Activated T-cell treated with anti-CD3 and anti-CD28 coated beads, Interleukin-2, amount 50 U/mL, for 1 hour (primary cell): ENCODE data around the gene GNPDA1.
"Not testable (repeated sequence)": the region's sequence is repeated elsewhere in the genome, so short reads cannot be mapped to it uniquely, and the experiment has no call there.

Experiments
- DNase-seq: peaks from one replicate; pipeline ENCODE4 v3.0.0-alpha.2; 2020

The GNPDA1 gene

GRCh38 chr5:142012792-142013388 lies at the start of gene GNPDA1:
GNPDA1 (minus strand) TSS chr5:142013027; CDS start chr5:142012035, 992 bp downstream.
- DNase-seq = peak; percentile 70

- no peak for DNase-seq
Measured at GRCh38 chr5:142059304-142059940, 46.6 kb upstream of the GNPDA1 start.

- no peak for DNase-seq
Measured at GRCh38 chr5:142057697-142058056, 44.9 kb upstream of the GNPDA1 start.

GRCh38 chr5:142056816-142057696 lies 44.2 kb upstream of the GNPDA1 start:
- DNase-seq = no peak

- DNase-seq = no peak
Measured at GRCh38 chr5:142055301-142055700, 42.5 kb upstream of the GNPDA1 start.

- DNase-seq = no peak
Measured at GRCh38 chr5:142053426-142054151, 40.8 kb upstream of the GNPDA1 start.

GRCh38 chr5:142052026-142052425 lies 39.2 kb upstream of the GNPDA1 start:
- DNase-seq = not testable (repeated sequence)

- no peak for DNase-seq
Measured at GRCh38 chr5:142048272-142048671, 35.4 kb upstream of the GNPDA1 start.

GRCh38 chr5:142046191-142046590 lies 33.4 kb upstream of the GNPDA1 start:
- DNase-seq = no peak

- not testable (repeated sequence) for DNase-seq
Measured at GRCh38 chr5:142040881-142041280, 28.1 kb upstream of the GNPDA1 start.

GRCh38 chr5:142040285-142040684 lies 27.5 kb upstream of the GNPDA1 start:
- DNase-seq = no peak

GRCh38 chr5:142038735-142039134 lies 25.9 kb upstream of the GNPDA1 start:
- no peak for DNase-seq

- not testable (repeated sequence) for DNase-seq
Measured at GRCh38 chr5:142037599-142037998, 24.8 kb upstream of the GNPDA1 start.

- DNase-seq = no peak
Measured at GRCh38 chr5:142036918-142037317, 24.1 kb upstream of the GNPDA1 start.

- no peak for DNase-seq
Measured at GRCh38 chr5:142034994-142035393, 22.2 kb upstream of the GNPDA1 start.

GRCh38 chr5:142033632-142034567 lies 21.1 kb upstream of the GNPDA1 start:
- not testable (repeated sequence) for DNase-seq

- DNase-seq = no peak
Measured at GRCh38 chr5:142032747-142033631, 20.2 kb upstream of the GNPDA1 start.

GRCh38 chr5:142032150-142032549 lies 19.3 kb upstream of the GNPDA1 start:
- no peak for DNase-seq

GRCh38 chr5:142025637-142026036 lies 12.8 kb upstream of the GNPDA1 start:
- no peak for DNase-seq

GRCh38 chr5:142024771-142025304 lies 12.0 kb upstream of the GNPDA1 start:
- DNase-seq = peak; percentile 81

- no peak for DNase-seq
Measured at GRCh38 chr5:142023836-142024235, 11.0 kb upstream of the GNPDA1 start.
